NCI-H146 treated with DMSO at 0.1 percent for 48 hours (cell line): ENCODE data around the gene KCNQ4.

ENCODE experiments used
- DNase-seq: peaks from one replicate; lab custom pipeline; 2025; ENCODE audit not compliant: unreplicated experiment; lab: John Stamatoyannopoulos, UW

The KCNQ4 gene

GRCh38 chr1:40783001-40783905 lies at the start of gene KCNQ4:
Gene KCNQ4 (plus strand): TSS chr1:40783787. CDS start chr1:40784094, 307 bp downstream.
- DNase-seq, result no peak

- DNase-seq, result no peak
Measured at GRCh38 chr1:40734882-40735628, 48.5 kb upstream of the KCNQ4 start.

- no peak for DNase-seq
Measured at GRCh38 chr1:40736085-40736531, 47.5 kb upstream of the KCNQ4 start.

- DNase-seq, result no peak
Measured at GRCh38 chr1:40738831-40739230, 44.8 kb upstream of the KCNQ4 start.

GRCh38 chr1:40739455-40740008 lies 44.1 kb upstream of the KCNQ4 start:
- no peak for DNase-seq

GRCh38 chr1:40740039-40740996 lies 43.3 kb upstream of the KCNQ4 start:
- DNase-seq, result no peak

GRCh38 chr1:40740997-40741736 lies 42.4 kb upstream of the KCNQ4 start:
- no peak for DNase-seq

GRCh38 chr1:40742363-40743061 lies 41.1 kb upstream of the KCNQ4 start:
- DNase-seq, result no peak

- no peak for DNase-seq
Measured at GRCh38 chr1:40743452-40743851, 40.1 kb upstream of the KCNQ4 start.

GRCh38 chr1:40743860-40744259 lies 39.7 kb upstream of the KCNQ4 start:
- DNase-seq, result no peak

- DNase-seq, result no peak
Measured at GRCh38 chr1:40745176-40745575, 38.4 kb upstream of the KCNQ4 start.

GRCh38 chr1:40746344-40747090 lies 37.1 kb upstream of the KCNQ4 start:
- DNase-seq, result no peak

- no peak for DNase-seq
Measured at GRCh38 chr1:40748841-40749718, 34.5 kb upstream of the KCNQ4 start.

GRCh38 chr1:40749817-40750216 lies 33.8 kb upstream of the KCNQ4 start:
- no peak for DNase-seq

- DNase-seq, result no peak
Measured at GRCh38 chr1:40750451-40750908, 33.1 kb upstream of the KCNQ4 start.

- no peak for DNase-seq
Measured at GRCh38 chr1:40751802-40752201, 31.8 kb upstream of the KCNQ4 start.

- no peak for DNase-seq
Measured at GRCh38 chr1:40753142-40753882, 30.3 kb upstream of the KCNQ4 start.
